ENCODE data around the gene NLN.
"Not testable (repeated sequence)": the region's sequence is repeated elsewhere in the genome, so short reads cannot be mapped to it uniquely, and the experiment has no call there.

GRCh38 chr5:65849918-65850317 is 127.9 kb downstream of the NLN start:
- TF ChIP-seq CTCF (IDR thresholded peaks at IDR 0.05; ENCODE audit: low read depth, low read length, poor library complexity, severe bottlenecking); EZH2phosphoT487 (IDR thresholded peaks at IDR 0.05; ENCODE audit: borderline replicate concordance, low read length): not testable (repeated sequence)

Measured in DOHH2 (cell line).